OCI-LY1 (cell line): ENCODE data around the gene HLA-DMB.

Experiments
- H2AFZ ChIP-seq: fragments of 200-600 bp; sonication (generic), shearing (Covaris generic); 2 replicates; pipeline ENCODE4 v1.6.0; 2014; ENCODE audit warnings: antibody characterized with exemption, mild to moderate bottlenecking, low read length
- H3F3A ChIP-seq: fragments of 200-600 bp; sonication (generic), shearing (Covaris generic); 2 replicates; pipeline ENCODE4 v1.6.0; 2014; ENCODE audit warnings: mild to moderate bottlenecking, antibody characterized with exemption, low read length, moderate library complexity; ENCODE audit not compliant: insufficient read depth
- H3K27ac ChIP-seq: fragments of 200-600 bp; sonication (generic); 2 replicates; pipeline ENCODE4 v1.5.1; 2014; ENCODE audit warnings: low read length, mixed run types, mild to moderate bottlenecking, low read depth; ENCODE audit not compliant: poor library complexity, severe bottlenecking
- H3K27me3 ChIP-seq: fragments of 200-600 bp; sonication (generic); 2 replicates; pipeline ENCODE4 v1.6.0; 2014; ENCODE audit warnings: antibody characterized with exemption, mild to moderate bottlenecking, low read length, moderate library complexity; ENCODE audit not compliant: insufficient read depth
- H3K36me3 ChIP-seq: fragments of 200-600 bp; sonication (generic); 2 replicates; pipeline ENCODE4 v1.6.1; 2014; ENCODE audit warnings: mild to moderate bottlenecking, antibody characterized with exemption, low read length, moderate library complexity, mixed read lengths; ENCODE audit not compliant: insufficient read depth
- H3K4me1 ChIP-seq: fragments of 200-600 bp; sonication (generic); 2 replicates; pipeline ENCODE4 v1.5.1; 2014; ENCODE audit warnings: mild to moderate bottlenecking, low read length, moderate library complexity; ENCODE audit not compliant: insufficient read depth, severe bottlenecking
- H3K4me2 ChIP-seq: fragments of 200-600 bp; sonication (generic), shearing (Covaris generic); 2 replicates; pipeline ENCODE4 v1.6.1; 2014; ENCODE audit warnings: low read length
- H3K4me3 ChIP-seq: fragments of 200-600 bp; sonication (generic); 2 replicates; pipeline ENCODE4 v1.5.1; 2014; ENCODE audit warnings: low read length, low read depth, mild to moderate bottlenecking, mixed read lengths; ENCODE audit not compliant: poor library complexity, severe bottlenecking
- H3K79me2 ChIP-seq: fragments of 200-600 bp; shearing (Covaris generic); 2 replicates; pipeline ENCODE4 v1.6.1; 2016; ENCODE audit warnings: mixed run types, low read length, mixed read lengths; ENCODE audit not compliant: insufficient read depth
- H3K9ac ChIP-seq: fragments of 200-600 bp; sonication (generic), shearing (Covaris generic); 2 replicates; pipeline ENCODE4 v1.6.1; 2014; ENCODE audit warnings: mild to moderate bottlenecking, low read length, mixed read lengths
- H3K9me2 ChIP-seq: fragments of 200-600 bp; sonication (generic), shearing (Covaris generic); 2 replicates; pipeline ENCODE4 v1.6.1; 2014; ENCODE audit warnings: low read depth, mild to moderate bottlenecking, low read length, mixed read lengths
- H3K9me3 ChIP-seq: fragments of 200-600 bp; shearing (Covaris generic); 2 replicates; pipeline ENCODE4 v1.6.1; 2014; ENCODE audit warnings: low read length, mixed read lengths
- H4K20me1 ChIP-seq: fragments of 200-600 bp; sonication (generic), shearing (Covaris generic); 2 replicates; pipeline ENCODE4 v1.6.0; 2016; ENCODE audit warnings: mild to moderate bottlenecking, low read length; ENCODE audit not compliant: insufficient read depth
- CTCF ChIP-seq: fragments of 200-600 bp; sonication (generic), shearing (Covaris generic); IDR thresholded peaks from 2 replicates; pipeline ENCODE4 v1.5.1; 2017; ENCODE audit warnings: mild to moderate bottlenecking, antibody characterized with exemption, low read length, moderate library complexity, mixed read lengths
- EZH2 ChIP-seq: fragments of 200-600 bp; sonication (generic), shearing (Covaris generic); IDR thresholded peaks from 2 replicates; pipeline ENCODE4 v1.8.0; 2017; ENCODE audit warnings: borderline replicate concordance, mixed run types, mild to moderate bottlenecking, antibody characterized with exemption, low read length, moderate library complexity, mixed read lengths

Gene HLA-DMB

GRCh38 chr6:32982084-32982701, 41.4 kb upstream of the HLA-DMB start:
- Histone ChIP-seq H3K9me2 (no peaks in the 10 kb centered on the region), H3K9ac (no peak overlapping the region), H3F3A (peaks cover 47% of the 10 kb centered on the region), H3K27ac (peak overlapping the region; percentile 75), H3K4me1 (peaks cover 4% of the 10 kb centered on the region), H3K36me3 (peaks cover 65% of the 10 kb centered on the region), H3K4me3 (no peak overlapping the region), H3K27me3 (no peaks in the 10 kb centered on the region), H3K4me2 (no peak overlapping the region), H2AFZ (no peak overlapping the region), H3K9me3 (no peaks in the 10 kb centered on the region), H4K20me1 (no peaks in the 10 kb centered on the region), H3K79me2 (no peaks in the 10 kb centered on the region)
- TF ChIP-seq CTCF = no peak
- TF ChIP-seq EZH2 = no peak

GRCh38 chr6:32980488-32981038, 39.7 kb upstream of the HLA-DMB start:
- H3K4me2 ChIP-seq = no peak overlapping the region
- no peaks in the 10 kb centered on the region for H3K9me2 ChIP-seq
- H3K36me3 ChIP-seq = peaks cover 81% of the 10 kb centered on the region
- H4K20me1 ChIP-seq = no peaks in the 10 kb centered on the region
- peaks cover 8% of the 10 kb centered on the region for H3K4me1 ChIP-seq
- H3K27ac ChIP-seq = no peak overlapping the region
- no peaks in the 10 kb centered on the region for H3K27me3 ChIP-seq
- H3K9me3 ChIP-seq = no peaks in the 10 kb centered on the region
- H3K79me2 ChIP-seq = peaks cover 7% of the 10 kb centered on the region
- H3F3A ChIP-seq = peaks cover 53% of the 10 kb centered on the region
- H3K4me3 ChIP-seq = no peak overlapping the region
- H2AFZ ChIP-seq = no peak overlapping the region
- H3K9ac ChIP-seq = no peak overlapping the region
- no peak for TF ChIP-seq CTCF
- no peak for TF ChIP-seq EZH2

- no peak overlapping the region for H3K9ac ChIP-seq
- H3K4me3 ChIP-seq = no peak overlapping the region
- H3K9me2 ChIP-seq = no peaks in the 10 kb centered on the region
- no peaks in the 10 kb centered on the region; the same call in 1 of the 2 replicates for H4K20me1 ChIP-seq
- no peaks in the 10 kb centered on the region for H3K9me3 ChIP-seq
- H3K79me2 ChIP-seq = peaks cover 14% of the 10 kb centered on the region
- TF ChIP-seq CTCF = no peak
- TF ChIP-seq EZH2 = no peak
- H3F3A ChIP-seq = peaks cover 53% of the 10 kb centered on the region
- H3K4me2 ChIP-seq = no peak overlapping the region
- H3K4me1 ChIP-seq = peaks cover 15% of the 10 kb centered on the region
- H3K27me3 ChIP-seq = no peaks in the 10 kb centered on the region
- H3K27ac ChIP-seq = no peak overlapping the region
- no peak overlapping the region for H2AFZ ChIP-seq
- H3K36me3 ChIP-seq = peaks cover 88% of the 10 kb centered on the region
Measured at GRCh38 chr6:32979720-32980487, 39.1 kb upstream of the HLA-DMB start.
